ENCODE measurements around the gene DDX17. TPM values are rescaled to one million over a fixed set of nuclear protein-coding genes. Genes with fewer than 3 reads are reported as not detected.
A peak's percentile ranks its signal among the peaks of the same experiment; 100 is the strongest.

DDX17 gene
- total and polyA plus RNA-seq, 2 donors from 2014 or later, result 133 to 509 TPM

DNA sequence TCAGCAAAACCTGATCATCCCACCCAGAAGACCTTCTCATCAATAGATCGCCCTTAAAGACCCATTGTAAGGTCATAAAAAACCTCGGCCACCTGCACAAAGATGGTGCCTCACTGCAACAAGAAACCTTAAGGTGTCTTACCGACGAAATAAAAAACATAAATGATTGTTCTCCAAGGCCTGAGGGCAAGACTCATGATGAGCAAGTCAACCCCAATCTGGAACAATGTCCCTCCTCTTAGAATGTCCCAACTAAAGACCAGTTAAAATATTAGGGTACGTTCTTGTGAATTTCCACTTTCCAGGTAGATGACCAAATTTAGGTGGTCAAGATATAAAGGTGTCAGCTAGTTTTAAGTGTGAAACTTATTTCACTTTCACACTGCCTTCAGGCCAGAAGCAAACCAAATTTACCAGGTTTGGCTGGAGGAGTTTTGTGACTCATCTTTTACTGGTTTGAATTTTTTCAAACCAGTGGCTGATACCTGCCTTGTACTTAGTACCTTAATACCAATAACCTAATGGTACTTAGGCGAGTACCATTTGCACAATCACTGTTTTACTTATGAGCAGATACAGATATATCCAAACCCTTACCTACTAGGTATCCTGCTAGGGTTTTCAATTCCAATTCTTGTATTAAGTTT is 23.3 kb downstream of the DDX17 start:
- FAIRE-seq (no peak), DNase-seq (no peak)
- H3K4me1 ChIP-seq (ENCODE audit: control insufficient read depth in 2 of 3, insufficient read depth in 2 of 3, low read depth in 1 of 3, low read length in 3 of 3), result peaks cover 0 to 4% (median 0%) of the 10 kb centered on the region in 3 donors
- H3K27me3 ChIP-seq (ENCODE audit: control insufficient read depth, insufficient read depth, low read length), result no peaks in the 10 kb centered on the region
- H3K9me3 ChIP-seq (ENCODE audit: control insufficient read depth in 2 of 3, insufficient read depth in 1 of 3, low read length in 3 of 3), result no peaks in the 10 kb centered on the region
- intact Hi-C loops (cut with DNase I), result no loop called here
- no peak overlapping the region for H3K9ac ChIP-seq (ENCODE audit: low read length in 3 of 3)
- H3K36me3 ChIP-seq (ENCODE audit: control insufficient read depth in 2 of 3, insufficient read depth in 3 of 3, low read length in 3 of 3), result peaks cover 22 to 60% (median 52%) of the 10 kb centered on the region in 3 donors
- no peak overlapping the region for H3K4me3 ChIP-seq (ENCODE audit: low read length in 3 of 3)
- TF ChIP-seq, protein P1, sequence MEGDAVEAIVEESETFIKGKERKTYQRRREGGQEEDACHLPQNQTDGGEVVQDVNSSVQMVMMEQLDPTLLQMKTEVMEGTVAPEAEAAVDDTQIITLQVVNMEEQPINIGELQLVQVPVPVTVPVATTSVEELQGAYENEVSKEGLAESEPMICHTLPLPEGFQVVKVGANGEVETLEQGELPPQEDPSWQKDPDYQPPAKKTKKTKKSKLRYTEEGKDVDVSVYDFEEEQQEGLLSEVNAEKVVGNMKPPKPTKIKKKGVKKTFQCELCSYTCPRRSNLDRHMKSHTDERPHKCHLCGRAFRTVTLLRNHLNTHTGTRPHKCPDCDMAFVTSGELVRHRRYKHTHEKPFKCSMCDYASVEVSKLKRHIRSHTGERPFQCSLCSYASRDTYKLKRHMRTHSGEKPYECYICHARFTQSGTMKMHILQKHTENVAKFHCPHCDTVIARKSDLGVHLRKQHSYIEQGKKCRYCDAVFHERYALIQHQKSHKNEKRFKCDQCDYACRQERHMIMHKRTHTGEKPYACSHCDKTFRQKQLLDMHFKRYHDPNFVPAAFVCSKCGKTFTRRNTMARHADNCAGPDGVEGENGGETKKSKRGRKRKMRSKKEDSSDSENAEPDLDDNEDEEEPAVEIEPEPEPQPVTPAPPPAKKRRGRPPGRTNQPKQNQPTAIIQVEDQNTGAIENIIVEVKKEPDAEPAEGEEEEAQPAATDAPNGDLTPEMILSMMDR (IDR thresholded peaks at IDR 0.05; ENCODE audit: borderline replicate concordance, extremely low read depth, insufficient read depth), result no peak
- H3K27ac ChIP-seq (ENCODE audit: low read depth in 2 of 2, low read length in 2 of 2), result no peak overlapping the region

DNA sequence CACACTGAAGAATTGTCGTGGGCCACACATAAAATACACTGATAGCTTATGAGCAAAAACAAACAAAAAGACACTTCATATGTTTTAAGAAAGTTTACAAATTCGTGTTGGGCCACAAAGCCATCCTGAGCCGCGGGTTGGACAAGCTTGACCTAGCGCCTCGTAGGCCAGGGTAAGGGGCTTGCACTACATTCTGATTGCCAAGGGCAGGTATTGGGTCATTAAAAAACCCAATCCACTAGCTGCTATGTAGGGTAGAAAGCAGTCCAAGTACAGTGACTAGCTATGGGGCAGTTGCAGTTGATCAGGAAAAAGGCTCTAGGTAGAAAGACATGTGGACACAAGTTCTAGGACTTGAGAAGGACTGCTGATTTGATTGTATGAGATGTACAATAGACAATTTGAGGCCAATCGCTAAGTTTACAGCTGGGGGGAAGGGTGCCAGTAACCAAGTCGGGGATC is 24.2 kb downstream of the DDX17 start:
- Histone ChIP-seq H3K4me3 (ENCODE audit: low read length in 3 of 3) (no peak overlapping the region), H3K9ac (ENCODE audit: low read length in 3 of 3) (no peak overlapping the region), H3K4me1 (ENCODE audit: control insufficient read depth in 2 of 3, insufficient read depth in 2 of 3, low read depth in 1 of 3, low read length in 3 of 3) (peaks cover 0 to 3% (median 0%) of the 10 kb centered on the region in 3 donors), H3K27me3 (ENCODE audit: control insufficient read depth, insufficient read depth, low read length) (no peaks in the 10 kb centered on the region), H3K36me3 (ENCODE audit: control insufficient read depth in 2 of 3, insufficient read depth in 3 of 3, low read length in 3 of 3) (peaks cover 21 to 55% (median 47%) of the 10 kb centered on the region in 3 donors), H3K27ac (ENCODE audit: low read depth in 2 of 2, low read length in 2 of 2) (no peak overlapping the region), H3K9me3 (ENCODE audit: control insufficient read depth in 2 of 3, insufficient read depth in 1 of 3, low read length in 3 of 3) (no peaks in the 10 kb centered on the region)
- DNase-seq (peak in 1 of 5 donors; percentile 61), FAIRE-seq (no peak)
- TF ChIP-seq, protein P1 (IDR thresholded peaks at IDR 0.05; ENCODE audit: borderline replicate concordance, extremely low read depth, insufficient read depth), result no peak
- intact Hi-C loops (cut with DNase I), result no loop called here

DNA sequence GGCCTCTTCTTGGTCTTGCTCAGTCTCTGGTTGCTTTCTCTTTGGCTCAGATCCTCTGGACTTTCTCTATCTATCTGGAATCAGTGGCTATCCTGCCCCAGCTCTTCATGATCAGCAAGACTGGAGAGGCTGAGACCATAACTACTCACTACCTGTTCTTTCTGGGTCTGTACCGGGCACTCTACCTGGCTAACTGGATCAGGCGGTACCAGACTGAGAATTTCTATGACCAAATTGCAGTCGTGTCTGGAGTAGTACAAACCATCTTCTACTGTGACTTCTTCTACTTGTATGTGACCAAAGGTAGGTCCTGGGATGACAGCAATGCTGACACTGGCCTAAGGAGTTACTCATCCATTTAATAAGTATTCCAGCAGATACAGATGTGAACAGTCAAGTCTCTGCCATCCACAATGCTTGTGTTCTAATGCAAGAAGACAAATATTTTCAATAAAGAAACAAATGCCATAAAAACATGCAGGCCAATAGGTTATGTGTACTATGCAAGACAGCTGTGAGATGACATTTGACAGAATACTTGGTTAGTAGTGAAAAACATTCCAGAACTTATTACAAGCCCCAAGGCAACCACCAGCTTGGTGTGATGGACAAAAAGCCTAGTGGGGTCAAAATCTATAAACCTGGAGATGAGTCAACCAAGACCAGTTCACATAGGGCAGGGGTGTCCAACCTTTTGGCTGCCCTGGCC is 24.8 kb downstream of the DDX17 start:
- intact Hi-C loops (cut with DNase I), result no loop called here
- no peak for FAIRE-seq
- Histone ChIP-seq H3K27ac (ENCODE audit: low read depth in 2 of 2, low read length in 2 of 2) (no peak overlapping the region), H3K4me3 (ENCODE audit: low read length in 3 of 3) (no peak overlapping the region), H3K27me3 (ENCODE audit: control insufficient read depth, insufficient read depth, low read length) (no peaks in the 10 kb centered on the region), H3K9ac (ENCODE audit: low read length in 3 of 3) (no peak overlapping the region), H3K4me1 (ENCODE audit: control insufficient read depth in 2 of 3, insufficient read depth in 2 of 3, low read depth in 1 of 3, low read length in 3 of 3) (peaks cover 0 to 3% (median 0%) of the 10 kb centered on the region in 3 donors), H3K36me3 (ENCODE audit: control insufficient read depth in 2 of 3, insufficient read depth in 3 of 3, low read length in 3 of 3) (peaks cover 16 to 50% (median 46%) of the 10 kb centered on the region in 3 donors), H3K9me3 (ENCODE audit: control insufficient read depth in 2 of 3, insufficient read depth in 1 of 3, low read length in 3 of 3) (no peaks in the 10 kb centered on the region)
- DNase-seq, result peak in 1 of 5 donors; percentile 64
- TF ChIP-seq, protein P1 (IDR thresholded peaks at IDR 0.05; ENCODE audit: borderline replicate concordance, extremely low read depth, insufficient read depth), result no peak
